Measurements from ENCODE around the gene FCER2. TPM values are rescaled to one million over a fixed set of nuclear protein-coding genes. Genes with fewer than 3 reads are reported as not detected.

Gene FCER2
- total RNA-seq, 1 experiment from 2014 or later = not detected

DNA sequence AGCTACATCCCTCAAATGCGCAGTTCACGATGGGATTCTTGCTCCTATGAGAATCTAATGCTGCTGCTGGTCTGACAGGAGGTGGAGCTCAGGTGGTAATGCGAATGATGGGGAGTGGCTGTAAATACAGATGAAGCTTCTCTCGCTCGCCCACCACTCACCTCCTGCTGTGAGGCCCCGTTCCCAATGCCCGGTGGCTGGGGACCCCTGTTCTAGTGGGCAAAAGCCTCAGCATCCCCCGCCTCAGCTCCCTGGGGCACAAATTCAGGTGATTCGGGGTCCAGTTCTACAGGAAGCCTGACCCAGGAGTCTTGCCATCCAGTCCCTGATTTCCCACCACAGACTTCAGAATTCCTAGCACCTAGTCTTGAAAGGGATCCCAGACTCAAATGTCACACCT is 29.4 kb downstream of the FCER2 start:
- Histone ChIP-seq H2BK20ac (ENCODE audit: low read depth, low read length, poor library complexity, severe bottlenecking) (no peak overlapping the region), H3K23me2 (ENCODE audit: insufficient read length, low read depth, low read length, poor library complexity, severe bottlenecking) (peaks cover 6% of the 10 kb centered on the region), H3K27ac (ENCODE audit: insufficient read length, low read depth, low read length) (no peak overlapping the region), H2BK5ac (ENCODE audit: insufficient read length, low read length) (no peak overlapping the region), H3K18ac (ENCODE audit: insufficient read length, low read depth, low read length) (no peak overlapping the region), H3K4me1 (ENCODE audit: insufficient read depth, low read length) (no peaks in the 10 kb centered on the region), H3T11ph (ENCODE audit: low read length) (no peak overlapping the region), H4K20me1 (ENCODE audit: control insufficient read depth, insufficient read depth, insufficient read length) (no peaks in the 10 kb centered on the region), H3K4me2 (ENCODE audit: insufficient read depth, insufficient read length, low read length) (no peak overlapping the region), H2AK5ac (ENCODE audit: insufficient read length, low read length) (no peak overlapping the region), H2AFZ (ENCODE audit: low read length) (no peak overlapping the region), H3K9ac (ENCODE audit: extremely low read depth, insufficient read length, low read length) (no peak overlapping the region), H2BK12ac (ENCODE audit: insufficient read length, low read depth, low read length) (no peak overlapping the region), H2BK120ac (ENCODE audit: low read depth, low read length, poor library complexity, severe bottlenecking) (no peak overlapping the region), H2BK15ac (ENCODE audit: low read depth, low read length) (no peak overlapping the region), H4K91ac (ENCODE audit: insufficient read length, low read depth, low read length) (no peak overlapping the region), H3K14ac (ENCODE audit: insufficient read depth, low read length) (no peak overlapping the region), H3K79me2 (ENCODE audit: insufficient read depth, low read length) (no peaks in the 10 kb centered on the region), H3K9me3 (ENCODE audit: control insufficient read depth, low read depth, low read length) (no peaks in the 10 kb centered on the region), H3K56ac (ENCODE audit: insufficient read length, low read depth, low read length) (no peak overlapping the region), H3K4ac (ENCODE audit: low read depth, low read length) (no peak overlapping the region), H3K27me3 (ENCODE audit: insufficient read depth, low read length) (peaks cover 2% of the 10 kb centered on the region; the same call in 1 of the 2 replicates), H4K8ac (replicated peaks; ENCODE audit: insufficient read length, low read depth, low read length) (no peak overlapping the region), H3K23ac (ENCODE audit: insufficient read length, low read depth, low read length) (no peak overlapping the region), H4K5ac (ENCODE audit: insufficient read length, low read depth, low read length) (no peak overlapping the region), H3K79me1 (ENCODE audit: insufficient read depth, low read depth, low read length, poor library complexity, severe bottlenecking) (no peaks in the 10 kb centered on the region)
- TF ChIP-seq, protein P1, sequence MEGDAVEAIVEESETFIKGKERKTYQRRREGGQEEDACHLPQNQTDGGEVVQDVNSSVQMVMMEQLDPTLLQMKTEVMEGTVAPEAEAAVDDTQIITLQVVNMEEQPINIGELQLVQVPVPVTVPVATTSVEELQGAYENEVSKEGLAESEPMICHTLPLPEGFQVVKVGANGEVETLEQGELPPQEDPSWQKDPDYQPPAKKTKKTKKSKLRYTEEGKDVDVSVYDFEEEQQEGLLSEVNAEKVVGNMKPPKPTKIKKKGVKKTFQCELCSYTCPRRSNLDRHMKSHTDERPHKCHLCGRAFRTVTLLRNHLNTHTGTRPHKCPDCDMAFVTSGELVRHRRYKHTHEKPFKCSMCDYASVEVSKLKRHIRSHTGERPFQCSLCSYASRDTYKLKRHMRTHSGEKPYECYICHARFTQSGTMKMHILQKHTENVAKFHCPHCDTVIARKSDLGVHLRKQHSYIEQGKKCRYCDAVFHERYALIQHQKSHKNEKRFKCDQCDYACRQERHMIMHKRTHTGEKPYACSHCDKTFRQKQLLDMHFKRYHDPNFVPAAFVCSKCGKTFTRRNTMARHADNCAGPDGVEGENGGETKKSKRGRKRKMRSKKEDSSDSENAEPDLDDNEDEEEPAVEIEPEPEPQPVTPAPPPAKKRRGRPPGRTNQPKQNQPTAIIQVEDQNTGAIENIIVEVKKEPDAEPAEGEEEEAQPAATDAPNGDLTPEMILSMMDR (conservative IDR thresholded peaks at IDR 0.05) = no peak
- DNase-seq = no peak
- Mint-ChIP-seq H3K4me1 (peaks cover 4 to 15% of the 10 kb centered on the region in 2 experiments; a peak in 3 of 4 replicates), H3K27ac (no peak overlapping the region), H3K36me3 (ENCODE audit: insufficient read depth in 1 of 3, low read depth in 3 of 3) (no peaks in the 10 kb centered on the region), H3K4me3 (peak overlapping the region in 1 of 2 experiments; percentile 60; a peak in 2 of 5 replicates), H3K9me3 (peaks cover 0 to 4% of the 10 kb centered on the region in 2 experiments; a peak in 2 of 5 replicates), H3K27me3 (ENCODE audit: low read depth) (peaks cover 88% of the 10 kb centered on the region)
- whole genome bisulfite sequencing (ENCODE audit: extremely low coverage, insufficient read length, low lambda C conversion rate) = no CpG with 5 or more reads among the region's 9 CpGs
